ENCODE results near the gene CELSR3.

CELSR3 gene

DNA sequence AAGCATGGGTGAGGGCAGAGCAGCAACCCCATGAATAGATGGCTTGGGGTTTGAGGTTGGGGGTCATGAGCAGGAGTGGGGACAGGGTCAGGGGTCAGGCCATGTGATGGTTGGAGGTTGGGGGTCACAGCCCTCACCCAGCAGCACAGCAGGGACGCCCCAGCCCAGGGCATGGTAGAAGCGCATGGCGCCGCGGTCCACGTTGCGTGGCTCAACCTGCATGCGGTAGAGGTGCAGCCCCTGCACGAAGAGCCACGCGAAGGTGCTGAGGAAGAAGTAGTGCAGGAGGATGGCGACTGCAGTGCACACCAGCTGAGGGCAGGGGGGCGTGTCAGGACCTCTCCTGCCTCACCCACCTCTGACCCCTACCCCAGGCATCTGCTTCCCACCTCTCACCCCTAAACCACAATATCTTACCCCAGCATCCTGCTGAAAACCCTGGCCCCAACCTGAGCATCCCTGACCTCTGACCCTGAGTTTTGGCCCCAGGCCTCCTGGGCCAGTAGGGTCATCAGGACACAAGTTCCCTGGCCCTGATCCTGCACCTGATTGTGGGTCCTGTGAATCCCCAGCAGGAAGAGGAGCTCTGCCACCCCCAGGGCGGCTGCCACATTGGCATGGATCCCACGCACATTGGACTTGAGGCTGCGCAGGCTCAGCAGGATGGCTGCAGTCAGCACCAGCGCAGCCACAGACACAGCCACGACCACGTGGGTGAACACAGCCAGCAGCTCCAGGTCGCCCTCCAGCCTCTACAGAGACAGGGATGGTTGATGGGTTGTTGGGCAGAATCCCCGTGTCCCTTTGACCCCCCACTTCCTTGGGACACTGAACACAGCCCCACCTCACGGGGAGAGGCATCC lies 17.6 kb downstream of the CELSR3 start:
- POLR2A ChIA-PET, result no interaction called here
- CTCF ChIA-PET, result interaction anchor here (3.3 kb wide), 1 partner anchor 10 kb away, joined by 14 read pairs; the partner anchor contains the start of gene SLC26A6
- TF ChIP-seq, protein P1, sequence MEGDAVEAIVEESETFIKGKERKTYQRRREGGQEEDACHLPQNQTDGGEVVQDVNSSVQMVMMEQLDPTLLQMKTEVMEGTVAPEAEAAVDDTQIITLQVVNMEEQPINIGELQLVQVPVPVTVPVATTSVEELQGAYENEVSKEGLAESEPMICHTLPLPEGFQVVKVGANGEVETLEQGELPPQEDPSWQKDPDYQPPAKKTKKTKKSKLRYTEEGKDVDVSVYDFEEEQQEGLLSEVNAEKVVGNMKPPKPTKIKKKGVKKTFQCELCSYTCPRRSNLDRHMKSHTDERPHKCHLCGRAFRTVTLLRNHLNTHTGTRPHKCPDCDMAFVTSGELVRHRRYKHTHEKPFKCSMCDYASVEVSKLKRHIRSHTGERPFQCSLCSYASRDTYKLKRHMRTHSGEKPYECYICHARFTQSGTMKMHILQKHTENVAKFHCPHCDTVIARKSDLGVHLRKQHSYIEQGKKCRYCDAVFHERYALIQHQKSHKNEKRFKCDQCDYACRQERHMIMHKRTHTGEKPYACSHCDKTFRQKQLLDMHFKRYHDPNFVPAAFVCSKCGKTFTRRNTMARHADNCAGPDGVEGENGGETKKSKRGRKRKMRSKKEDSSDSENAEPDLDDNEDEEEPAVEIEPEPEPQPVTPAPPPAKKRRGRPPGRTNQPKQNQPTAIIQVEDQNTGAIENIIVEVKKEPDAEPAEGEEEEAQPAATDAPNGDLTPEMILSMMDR (IDR thresholded peaks at IDR 0.05; ENCODE audit: insufficient read depth, low read length, missing control alignments), result no peak
- no peak overlapping the region for H3K4me3 ChIP-seq (ENCODE audit: low read depth, low read length)
- DNase-seq (ENCODE audit: low read depth, low spot score), result no peak

DNA sequence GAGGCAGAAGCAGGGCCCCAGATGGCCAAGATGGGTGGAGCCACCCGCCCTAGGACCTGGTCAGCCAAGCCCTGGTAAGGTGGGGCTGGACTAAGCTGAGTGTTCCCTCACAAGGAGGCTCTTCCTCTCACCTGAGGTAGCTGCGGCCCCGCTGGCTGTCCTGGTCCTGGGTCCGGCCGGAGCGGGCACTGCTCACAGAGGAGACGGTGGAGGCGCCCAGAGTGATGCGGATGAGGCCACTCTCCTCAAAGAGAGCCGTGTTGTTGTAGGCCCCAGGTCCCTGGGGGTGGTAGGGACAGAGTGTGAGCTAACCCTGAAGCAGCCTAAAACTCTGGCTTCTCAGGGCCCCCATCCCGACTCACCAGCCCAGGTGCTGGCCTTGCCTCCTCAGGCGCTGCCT lies 20.1 kb downstream of the CELSR3 start:
- no peak for DNase-seq (ENCODE audit: low read depth, low spot score)
- ChIA-PET CTCF (interaction anchor here (3.3 kb wide), 1 partner anchor 8 kb away, joined by 14 read pairs; the partner anchor contains the start of gene SLC26A6), POLR2A (interaction anchor here (1.2 kb wide), 1 partner anchor 18 kb away, joined by 3 read pairs; no protein-coding TSS in a partner anchor)
- H3K4me3 ChIP-seq (ENCODE audit: low read depth, low read length), result no peak overlapping the region
- TF ChIP-seq, protein P1 (IDR thresholded peaks at IDR 0.05; ENCODE audit: insufficient read depth, low read length, missing control alignments), result no peak

- no peak for DNase-seq (ENCODE audit: low read depth, low spot score)
- ChIA-PET POLR2A (no interaction called here), CTCF (interaction anchor here (1.0 to 1.2 kb wide), 2 partner anchors 22 to 46 kb away, joined by 3 to 4 read pairs; no protein-coding TSS in a partner anchor)
- TF ChIP-seq, protein P1 (IDR thresholded peaks at IDR 0.05; ENCODE audit: insufficient read depth, low read length, missing control alignments), result no peak
- H3K4me3 ChIP-seq (ENCODE audit: low read depth, low read length), result no peak overlapping the region
Observed at GRCh38 chr3:48641396-48641795, 21.3 kb downstream of the CELSR3 start.

GRCh38 chr3:48639944-48640606 lies 22.6 kb downstream of the CELSR3 start:
- POLR2A ChIA-PET, result no interaction called here
- H3K4me3 ChIP-seq (ENCODE audit: low read depth, low read length), result no peak overlapping the region
- CTCF ChIA-PET, result interaction anchor here (7.0 to 9.1 kb wide), 2 partner anchors 11 to 79 kb away, joined by 50 to 88 read pairs; partner anchors contain the start of genes PFKFB4 and UCN2
- TF ChIP-seq, protein P1 (IDR thresholded peaks at IDR 0.05; ENCODE audit: insufficient read depth, low read length, missing control alignments), result no peak
- DNase-seq (ENCODE audit: low read depth, low spot score), result no peak

GRCh38 chr3:48637305-48637704 lies 25.4 kb downstream of the CELSR3 start:
- POLR2A ChIA-PET, result interaction anchor here (0.8 kb wide), 1 partner anchor 84 kb away, joined by 3 read pairs; no protein-coding TSS in a partner anchor
- H3K4me3 ChIP-seq (ENCODE audit: low read depth, low read length), result no peak overlapping the region
- CTCF ChIA-PET, result interaction anchor here (1.0 to 9.1 kb wide), 3 partner anchors 14 to 77 kb away, joined by 3 to 88 read pairs (median 50); partner anchors contain the start of genes PFKFB4 and UCN2
- TF ChIP-seq, protein P1 (IDR thresholded peaks at IDR 0.05; ENCODE audit: insufficient read depth, low read length, missing control alignments), result no peak
- no peak for DNase-seq (ENCODE audit: low read depth, low spot score)

All from AG04449 (cell line).